ENCODE data around the gene SCD.
"Not testable (repeated sequence)": the region's sequence is repeated elsewhere in the genome, so short reads cannot be mapped to it uniquely, and the experiment has no call there.

SCD gene

GRCh38 chr10:100346765-100347567 lies at the start of gene SCD:
Gene SCD (plus strand): TSS chr10:100347233. CDS start chr10:100347505, 272 bp downstream.
- peak; percentile 97 for DNase-seq

- DNase-seq = no peak
These were observed 49.8 kb upstream of the SCD start for GRCh38 chr10:100297242-100297641.

DNA sequence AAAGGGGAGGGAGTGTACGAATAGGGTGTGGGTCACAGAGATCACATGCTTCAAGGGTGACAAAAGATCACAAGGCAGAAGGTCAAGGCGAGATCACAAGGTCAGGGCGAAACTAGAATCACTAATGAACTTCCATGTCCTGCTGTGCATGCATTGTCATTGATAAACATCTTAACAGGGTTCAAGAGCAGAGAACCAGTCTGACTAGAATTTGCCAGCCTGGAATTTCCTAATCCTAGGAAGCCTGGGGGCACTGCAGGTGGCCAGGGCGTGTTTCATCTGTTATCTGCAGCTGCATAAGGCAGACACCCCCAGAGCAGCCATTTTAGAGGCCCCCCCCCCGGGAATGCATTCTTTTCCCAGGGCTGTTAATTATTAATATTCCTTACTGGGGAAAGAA lies 45.9 kb upstream of the SCD start:
- DNase-seq = not testable (repeated sequence)

DNA sequence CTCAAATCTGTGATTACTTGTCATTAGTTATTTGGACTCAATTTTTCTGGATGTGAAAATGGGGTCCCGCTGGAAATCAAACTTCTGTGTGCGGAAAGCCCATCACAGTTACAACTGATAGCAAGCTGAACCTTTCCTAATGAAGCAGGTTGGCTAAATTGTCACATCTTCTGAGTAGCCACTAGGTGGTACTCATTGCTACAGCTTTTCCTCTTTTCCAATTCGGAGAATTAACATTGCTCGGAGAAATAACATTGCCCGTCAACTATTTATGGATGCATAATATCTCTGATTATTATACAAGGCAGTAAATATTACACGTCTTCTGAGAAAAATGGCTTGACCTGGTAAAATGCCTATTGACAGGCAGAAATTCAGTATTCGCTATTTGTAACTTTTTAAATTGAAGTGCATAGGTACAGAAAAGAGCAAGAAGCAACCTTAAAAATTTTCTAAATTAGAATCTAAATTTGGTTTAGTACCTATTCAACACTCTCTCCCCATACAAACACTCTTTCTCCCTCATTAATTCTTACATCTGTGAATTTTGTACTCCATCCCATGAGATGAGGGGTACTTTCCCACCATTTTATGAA lies 43.2 kb upstream of the SCD start:
- DNase-seq = peak; percentile 75

- no peak for DNase-seq
These were observed 42.6 kb upstream of the SCD start for GRCh38 chr10:100304414-100304813.

GRCh38 chr10:100306861-100307260 lies 40.2 kb upstream of the SCD start:
- no peak for DNase-seq

DNA sequence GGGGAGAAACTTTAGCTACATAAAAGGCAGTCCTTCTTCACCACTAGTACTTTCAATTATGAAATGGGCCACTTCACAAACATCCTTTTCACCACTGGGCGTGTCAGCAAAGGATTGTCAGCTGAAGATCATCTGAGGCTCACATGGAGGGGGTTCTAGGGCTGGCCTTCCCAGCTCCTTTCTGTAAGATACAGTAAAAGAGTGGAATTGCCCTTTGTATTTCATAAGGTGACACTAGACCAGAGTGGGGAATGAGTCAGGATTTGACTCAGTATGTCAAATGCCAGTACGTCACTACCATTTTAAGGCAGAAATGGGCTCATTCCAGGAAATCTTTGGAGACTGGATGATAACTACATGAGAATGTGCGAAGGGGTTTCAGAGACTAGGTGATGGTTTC lies 39.3 kb upstream of the SCD start:
- no peak for DNase-seq

- DNase-seq = no peak
These were observed 35.7 kb upstream of the SCD start for GRCh38 chr10:100311298-100311697.

- no peak for DNase-seq
These were observed 31.4 kb upstream of the SCD start for GRCh38 chr10:100315615-100316014.

GRCh38 chr10:100318207-100318606 lies 28.8 kb upstream of the SCD start:
- DNase-seq = no peak

GRCh38 chr10:100319707-100320402 lies 27.2 kb upstream of the SCD start:
- DNase-seq = no peak

GRCh38 chr10:100325158-100325557 lies 21.9 kb upstream of the SCD start:
- DNase-seq = no peak

- peak; percentile 91 for DNase-seq
These were observed 19.9 kb upstream of the SCD start for GRCh38 chr10:100327007-100327717.

DNA sequence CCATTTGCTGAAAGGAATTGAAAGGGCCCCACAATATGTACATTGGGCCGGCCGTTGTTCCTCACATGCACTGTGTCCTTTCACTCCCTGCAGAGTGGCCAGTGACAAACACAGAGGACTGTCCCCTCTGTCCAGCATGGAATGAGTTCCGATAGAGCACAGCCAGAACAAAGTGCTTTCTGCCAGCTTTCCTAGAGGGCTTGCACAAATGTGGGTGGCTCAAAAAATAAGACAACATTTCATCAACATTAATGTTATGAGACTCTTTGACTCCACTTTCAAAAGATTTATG lies 19.4 kb upstream of the SCD start:
- no peak for DNase-seq

DNA sequence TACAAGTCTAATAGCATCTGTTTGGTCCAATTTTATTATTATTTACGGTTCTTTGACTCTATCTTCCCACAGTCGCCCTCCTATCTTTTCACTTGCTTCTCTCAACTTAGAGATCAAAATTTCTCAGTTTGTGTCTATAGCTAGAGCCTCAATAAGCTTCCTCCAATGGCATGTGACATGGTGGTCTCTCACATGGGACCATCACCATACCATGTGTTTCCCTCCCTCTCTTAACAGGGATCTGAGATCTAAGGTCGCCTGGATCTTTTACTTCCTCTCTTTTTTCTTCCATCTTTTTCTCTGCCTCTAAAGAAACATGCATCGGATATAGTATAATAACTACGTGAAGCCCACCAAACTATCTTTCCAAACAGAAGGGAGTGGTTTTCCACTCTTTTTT lies 18.8 kb upstream of the SCD start:
- no peak for DNase-seq

- no peak for DNase-seq
These were observed 17.0 kb upstream of the SCD start, which contains the start of gene PKD2L1 for GRCh38 chr10:100330079-100330478. Gene PKD2L1 (minus strand): TSS chr10:100330228. CDS start chr10:100330103, 125 bp downstream.

DNA sequence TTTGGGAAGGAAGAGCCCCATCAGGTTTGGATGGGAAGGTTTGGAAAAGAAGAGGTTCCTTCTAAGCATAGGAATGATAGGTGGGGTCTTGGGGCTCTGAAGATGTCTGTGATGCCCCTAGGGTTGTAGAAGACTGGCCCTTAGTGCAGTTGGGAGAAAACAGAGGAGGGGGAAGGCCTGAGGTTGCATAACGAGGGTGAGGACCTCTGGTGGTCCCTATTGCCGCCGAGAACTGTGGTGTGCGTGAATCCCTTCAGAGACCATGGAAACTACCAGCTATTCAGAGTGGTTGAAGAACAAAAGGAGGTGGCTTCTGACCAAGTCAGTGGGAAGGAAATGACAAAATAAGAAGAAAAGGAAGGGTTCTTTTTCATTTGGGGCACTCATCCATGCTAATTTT lies 13.9 kb upstream of the SCD start:
- no peak for DNase-seq

DNA sequence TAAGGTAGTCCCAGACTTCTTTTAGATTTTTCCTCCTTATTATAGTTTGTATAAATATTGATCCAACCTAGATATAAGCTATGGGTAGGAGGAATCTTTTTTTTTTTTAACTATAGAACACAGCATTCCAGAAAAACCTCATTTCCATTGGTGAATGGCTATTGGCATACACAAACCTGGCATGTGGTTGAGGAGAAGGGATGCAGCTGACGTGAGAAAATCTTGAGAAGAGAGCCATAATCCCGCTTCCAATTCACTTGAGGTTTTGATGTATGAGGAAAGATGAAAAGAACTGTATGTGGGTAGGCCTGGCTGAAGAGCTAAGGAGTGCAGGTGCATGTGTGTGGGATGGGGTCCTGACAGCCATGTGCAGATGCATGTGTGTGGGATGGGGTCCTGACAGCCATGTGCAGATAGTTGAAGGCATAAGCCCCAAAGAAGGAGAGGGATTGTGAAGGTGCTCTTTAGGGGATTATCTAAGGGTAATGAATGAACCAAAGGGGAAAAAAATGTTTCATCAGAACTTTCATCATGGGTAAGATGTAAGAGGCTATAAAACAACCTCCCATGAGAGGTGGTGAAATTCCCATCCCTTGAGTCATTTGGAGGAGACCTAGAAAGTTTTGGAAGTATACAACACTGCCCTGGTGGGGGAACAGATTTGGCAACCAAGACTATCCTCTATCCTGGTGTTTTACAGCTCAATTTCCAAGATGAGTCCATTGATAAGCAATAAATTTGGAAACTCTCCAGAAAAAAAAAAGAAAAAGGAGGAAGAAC lies 13.2 kb upstream of the SCD start:
- no peak for DNase-seq

DNA sequence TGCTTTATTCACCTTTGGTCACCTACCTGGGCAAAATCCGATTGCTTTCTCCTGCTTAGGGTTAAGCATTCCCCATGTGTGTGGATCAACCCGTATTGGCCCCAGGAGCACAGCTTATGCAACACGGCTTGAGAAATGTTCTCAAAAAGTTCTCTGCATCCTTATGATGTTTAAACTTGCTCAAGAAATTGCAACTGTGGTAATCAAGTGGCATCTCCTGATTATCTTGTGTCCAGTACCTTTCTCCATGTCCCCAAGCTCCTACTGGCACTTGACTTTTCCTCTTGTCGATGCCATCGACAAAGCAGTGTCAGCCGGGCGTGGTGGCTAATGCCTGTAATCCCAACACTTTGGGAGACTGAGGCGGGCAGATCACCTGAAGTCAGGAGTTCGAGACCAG lies 12.3 kb upstream of the SCD start:
- no peak for DNase-seq

- DNase-seq = peak; percentile 91
These were observed 8.5 kb upstream of the SCD start for GRCh38 chr10:100338434-100339036.

DNA sequence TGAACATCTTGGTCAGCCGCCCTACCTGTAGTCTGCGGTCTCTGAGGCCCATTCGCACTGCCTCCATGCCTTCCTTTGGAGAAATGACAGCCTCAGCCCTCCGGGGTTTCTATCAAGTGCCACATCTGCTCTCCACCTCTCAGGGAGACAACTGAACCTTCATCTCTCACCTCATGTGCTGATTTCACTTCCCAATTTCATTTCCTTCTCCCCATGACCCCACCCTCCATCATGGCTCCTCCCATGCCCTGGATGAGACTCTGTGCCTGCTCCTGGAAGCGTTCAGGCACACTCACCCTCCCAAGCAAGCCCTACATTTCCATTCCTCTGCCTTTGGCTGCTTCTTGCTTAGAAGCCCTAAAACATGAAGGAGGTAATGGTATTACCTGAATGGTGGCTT lies 7.8 kb upstream of the SCD start:
- DNase-seq = no peak

Data from OCI-M1 (cell line).